KMS-11 (cell line): ENCODE data around the gene ITPRID2.

Experiments
- H2AFZ ChIP-seq: fragments of 200-600 bp; sonication (generic); 2 replicates; pipeline ENCODE4 v1.6.1; 2016; ENCODE audit warnings: antibody characterized with exemption, mixed run types, low read depth
- H3K27ac ChIP-seq: fragments of 200-600 bp; sonication (generic); 2 replicates; pipeline ENCODE4 v1.6.1; 2016; ENCODE audit warnings: mild to moderate bottlenecking, mixed run types
- H3K27me3 ChIP-seq: fragments of 200-600 bp; sonication (generic); 2 replicates; pipeline ENCODE4 v1.6.1; 2017; ENCODE audit warnings: mild to moderate bottlenecking, low read depth, mixed run types, moderate library complexity; ENCODE audit not compliant: insufficient read depth
- H3K36me3 ChIP-seq: fragments of 200-600 bp; sonication (generic); 2 replicates; pipeline ENCODE4 v1.6.1; 2017; ENCODE audit warnings: mild to moderate bottlenecking, mixed run types; ENCODE audit not compliant: insufficient read depth
- H3K4me1 ChIP-seq: fragments of 200-600 bp; sonication (generic); 2 replicates; pipeline ENCODE4 v1.6.1; 2016; ENCODE audit warnings: mild to moderate bottlenecking, low read depth, mixed run types; ENCODE audit not compliant: poor library complexity, severe bottlenecking
- H3K4me2 ChIP-seq: fragments of 200-600 bp; sonication (generic); 2 replicates; pipeline ENCODE4 v1.7.0; 2016; ENCODE audit warnings: mild to moderate bottlenecking, mixed run types
- H3K4me3 ChIP-seq: fragments of 200-600 bp; sonication (generic); IDR thresholded peaks from 2 replicates; pipeline ENCODE4 v1.6.1; 2017; ENCODE audit warnings: low read depth, low read length, mixed read lengths; ENCODE audit not compliant: insufficient read depth
- H3K79me2 ChIP-seq: fragments of 200-600 bp; sonication (generic); 2 replicates; pipeline ENCODE4 v1.6.1; 2016; ENCODE audit warnings: low read depth, mixed run types; ENCODE audit not compliant: insufficient read depth
- H3K9ac ChIP-seq: fragments of 200-600 bp; sonication (generic); 2 replicates; pipeline ENCODE4 v1.6.1; 2016; ENCODE audit warnings: mild to moderate bottlenecking, mixed run types
- H4K20me1 ChIP-seq: fragments of 200-600 bp; sonication (generic); 2 replicates; pipeline ENCODE4 v1.6.1; 2016; ENCODE audit warnings: mild to moderate bottlenecking, mixed run types; ENCODE audit not compliant: insufficient read depth
- TF ChIP-seq, protein P1 (sequence below): fragments of 200-600 bp; sonication (generic); conservative IDR thresholded peaks from 2 replicates; pipeline ENCODE4 v1.6.1; 2017; ENCODE audit warnings: low read depth, mild to moderate bottlenecking, antibody characterized with exemption, low read length, moderate library complexity, mixed read lengths

Gene ITPRID2

DNA sequence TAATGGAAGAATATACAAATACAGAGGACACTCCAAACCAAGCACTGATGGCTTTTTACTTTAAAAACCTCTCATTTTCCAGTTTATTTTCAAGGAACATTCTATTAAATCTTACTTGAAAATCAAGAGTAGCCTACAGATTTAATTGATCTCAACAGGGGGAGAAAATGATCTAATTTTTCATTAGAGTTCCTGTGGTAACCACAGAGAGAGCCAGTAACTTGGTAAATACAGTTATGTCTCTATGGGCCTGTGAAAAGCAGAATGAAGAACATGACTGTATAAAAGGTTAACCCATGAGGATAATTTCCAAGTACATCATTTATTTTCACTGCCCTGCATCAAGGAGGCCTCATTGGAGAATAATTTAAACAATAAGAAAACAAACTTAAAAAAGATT is 39.8 kb upstream of the ITPRID2 start:
- Histone ChIP-seq H2AFZ (no peak overlapping the region), H3K27ac (no peak overlapping the region), H3K4me2 (no peak overlapping the region), H4K20me1 (no peaks in the 10 kb centered on the region), H3K36me3 (no peaks in the 10 kb centered on the region), H3K79me2 (no peaks in the 10 kb centered on the region), H3K27me3 (no peaks in the 10 kb centered on the region), H3K4me3 (no peak overlapping the region), H3K4me1 (no peaks in the 10 kb centered on the region), H3K9ac (no peak overlapping the region)
- TF ChIP-seq, protein P1, sequence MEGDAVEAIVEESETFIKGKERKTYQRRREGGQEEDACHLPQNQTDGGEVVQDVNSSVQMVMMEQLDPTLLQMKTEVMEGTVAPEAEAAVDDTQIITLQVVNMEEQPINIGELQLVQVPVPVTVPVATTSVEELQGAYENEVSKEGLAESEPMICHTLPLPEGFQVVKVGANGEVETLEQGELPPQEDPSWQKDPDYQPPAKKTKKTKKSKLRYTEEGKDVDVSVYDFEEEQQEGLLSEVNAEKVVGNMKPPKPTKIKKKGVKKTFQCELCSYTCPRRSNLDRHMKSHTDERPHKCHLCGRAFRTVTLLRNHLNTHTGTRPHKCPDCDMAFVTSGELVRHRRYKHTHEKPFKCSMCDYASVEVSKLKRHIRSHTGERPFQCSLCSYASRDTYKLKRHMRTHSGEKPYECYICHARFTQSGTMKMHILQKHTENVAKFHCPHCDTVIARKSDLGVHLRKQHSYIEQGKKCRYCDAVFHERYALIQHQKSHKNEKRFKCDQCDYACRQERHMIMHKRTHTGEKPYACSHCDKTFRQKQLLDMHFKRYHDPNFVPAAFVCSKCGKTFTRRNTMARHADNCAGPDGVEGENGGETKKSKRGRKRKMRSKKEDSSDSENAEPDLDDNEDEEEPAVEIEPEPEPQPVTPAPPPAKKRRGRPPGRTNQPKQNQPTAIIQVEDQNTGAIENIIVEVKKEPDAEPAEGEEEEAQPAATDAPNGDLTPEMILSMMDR: no peak

DNA sequence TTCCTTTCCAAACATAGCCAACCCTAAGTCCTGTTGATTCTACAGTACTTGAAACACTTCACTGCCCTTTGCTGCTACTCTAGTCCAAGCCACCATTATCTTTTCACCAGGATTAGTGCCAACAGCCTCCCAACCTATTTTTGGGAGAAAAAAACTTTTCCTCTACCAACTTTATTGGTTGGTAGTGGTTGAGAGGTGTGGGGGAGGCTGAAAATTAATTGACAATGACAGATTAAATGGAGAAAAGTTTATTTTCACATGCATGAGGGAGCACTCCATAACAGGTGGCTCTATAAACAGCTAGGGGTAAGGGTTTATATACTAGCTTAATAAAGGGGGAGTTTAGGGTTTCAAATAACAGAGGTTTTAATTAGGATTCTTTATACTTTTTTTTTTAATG is 37.8 kb upstream of the ITPRID2 start:
- H3K27ac ChIP-seq: no peak overlapping the region
- H3K4me2 ChIP-seq: no peak overlapping the region
- no peak overlapping the region for H3K9ac ChIP-seq
- H3K27me3 ChIP-seq: no peaks in the 10 kb centered on the region
- TF ChIP-seq, protein P1: no peak
- no peaks in the 10 kb centered on the region for H3K36me3 ChIP-seq
- no peaks in the 10 kb centered on the region for H3K4me1 ChIP-seq
- H3K4me3 ChIP-seq: no peak overlapping the region
- no peak overlapping the region for H2AFZ ChIP-seq
- H3K79me2 ChIP-seq: no peaks in the 10 kb centered on the region
- H4K20me1 ChIP-seq: no peaks in the 10 kb centered on the region

GRCh38 chr2:181857483-181857882 is 34.0 kb upstream of the ITPRID2 start:
- no peak overlapping the region for H3K4me2 ChIP-seq

GRCh38 chr2:181858600-181858999 is 32.9 kb upstream of the ITPRID2 start:
- H3K36me3 ChIP-seq: no peaks in the 10 kb centered on the region
- H3K27ac ChIP-seq: no peak overlapping the region
- H2AFZ ChIP-seq: no peak overlapping the region
- H3K27me3 ChIP-seq: no peaks in the 10 kb centered on the region
- H3K79me2 ChIP-seq: no peaks in the 10 kb centered on the region
- no peaks in the 10 kb centered on the region for H3K4me1 ChIP-seq
- no peak overlapping the region for H3K4me2 ChIP-seq
- no peak overlapping the region for H3K4me3 ChIP-seq
- TF ChIP-seq, protein P1: no peak
- no peak overlapping the region for H3K9ac ChIP-seq
- H4K20me1 ChIP-seq: no peaks in the 10 kb centered on the region

More at GRCh38 chr2:181857483-181857882, 34.0 kb upstream of the ITPRID2 start:
- no peaks in the 10 kb centered on the region for H4K20me1 ChIP-seq
- H2AFZ ChIP-seq: no peak overlapping the region
- no peaks in the 10 kb centered on the region for H3K36me3 ChIP-seq
- no peaks in the 10 kb centered on the region for H3K27me3 ChIP-seq
- TF ChIP-seq, protein P1: no peak
- no peak overlapping the region for H3K9ac ChIP-seq
- no peaks in the 10 kb centered on the region for H3K79me2 ChIP-seq
- H3K27ac ChIP-seq: no peak overlapping the region
- H3K4me3 ChIP-seq: no peak overlapping the region
- no peaks in the 10 kb centered on the region for H3K4me1 ChIP-seq
